Stimulated activated CD4-positive, alpha-beta T cell treated with anti-CD3 and anti-CD28 coated beads, Interleukin-4, amount 100 ng/mL, for 4 hours (primary cell): ENCODE measurements around the gene FTCD.

Source experiments
- DNase-seq, 2 experiments: peaks; one replicate each; pipeline ENCODE4 v3.0.0-alpha.2; 2020

The FTCD gene

GRCh38 chr21:46168659-46169386 lies 13.4 kb upstream of the FTCD start:
- DNase-seq = no peak

GRCh38 chr21:46168238-46168637 lies 12.9 kb upstream of the FTCD start:
- no peak for DNase-seq

GRCh38 chr21:46165098-46165497 lies 9.7 kb upstream of the FTCD start:
- DNase-seq = no peak

GRCh38 chr21:46163380-46163779 lies 8.0 kb upstream of the FTCD start:
- DNase-seq = no peak

- no peak for DNase-seq
Observed at GRCh38 chr21:46161633-46162592, 6.5 kb upstream of the FTCD start.

GRCh38 chr21:46160907-46161632 lies 5.7 kb upstream of the FTCD start:
- DNase-seq = no peak

GRCh38 chr21:46160657-46160906 lies 5.2 kb upstream of the FTCD start:
- no peak for DNase-seq

GRCh38 chr21:46159841-46160656 lies 4.7 kb upstream of the FTCD start:
- DNase-seq = no peak

GRCh38 chr21:46159390-46159789 lies 4.0 kb upstream of the FTCD start:
- DNase-seq = no peak

GRCh38 chr21:46158666-46159300 lies 3.4 kb upstream of the FTCD start:
- DNase-seq = no peak

- no peak for DNase-seq
Observed at GRCh38 chr21:46157987-46158451, 2.6 kb upstream of the FTCD start.

GRCh38 chr21:46157396-46157986 lies 2.1 kb upstream of the FTCD start:
- no peak for DNase-seq

GRCh38 chr21:46156678-46157077 lies 1.3 kb upstream of the FTCD start:
- no peak for DNase-seq

GRCh38 chr21:46156378-46156645 lies 933 bp upstream of the FTCD start:
- DNase-seq = no peak

- no peak for DNase-seq
Observed at GRCh38 chr21:46154955-46155513, 345 bp downstream of the FTCD start.

GRCh38 chr21:46154155-46154954 lies 1.0 kb downstream of the FTCD start:
- DNase-seq = no peak

GRCh38 chr21:46153247-46154154 lies 1.9 kb downstream of the FTCD start:
- peak; percentile 24 to 55 for DNase-seq

- no peak for DNase-seq
Observed at GRCh38 chr21:46152927-46153246, 2.5 kb downstream of the FTCD start.

GRCh38 chr21:46151989-46152926 lies 3.1 kb downstream of the FTCD start:
- no peak for DNase-seq
